Colonic mucosa (tissue), 4 donors: Measurements from ENCODE around the gene FHOD3. TPM values are rescaled to one million over a fixed set of nuclear protein-coding genes. Genes with fewer than 3 reads are reported as not detected.
A peak's percentile ranks its signal among the peaks of the same experiment; 100 is the strongest.

Experiments
- DNase-seq: peaks from one replicate; pipeline ENCODE4 v3.0.0-alpha.2; 2020
- H3K27ac ChIP-seq: fragments of 200-600 bp; one replicate; pipeline ENCODE4 v1.8.0; 2021
- H3K27me3 ChIP-seq: fragments of 200-600 bp; one replicate; pipeline ENCODE4 v1.8.0; 2021
- H3K36me3 ChIP-seq: fragments of 200-600 bp; one replicate; pipeline ENCODE4 v1.8.0; 2021
- H3K4me1 ChIP-seq: fragments of 200-600 bp; one replicate; pipeline ENCODE4 v1.8.0; 2021; ENCODE audit warnings: mild to moderate bottlenecking
- H3K4me3 ChIP-seq: fragments of 200-600 bp; one replicate; pipeline ENCODE4 v1.8.0; 2021
- H3K9ac ChIP-seq, 2 donors: one replicate each; pipeline ENCODE4 v1.7.0; 2013; ENCODE audit warnings: control low read depth in 2 of 2, low read depth in 2 of 2, low read length in 2 of 2
- H3K9me3 ChIP-seq: fragments of 200-600 bp; one replicate; pipeline ENCODE4 v1.8.0; 2021
- CTCF ChIP-seq: fragments of 200-600 bp; IDR thresholded peaks from one replicate; pipeline ENCODE4 v1.8.0; 2022; ENCODE audit warnings: antibody characterized with exemption, mild to moderate bottlenecking
- intact Hi-C: fragments of 100-400 bp; cut with DNase I; formaldehyde crosslinking; loops from one replicate; pipeline ENCODE4 v1.14.1; 2022
- total RNA-seq, 2 donors: library from RNA; stranded (reverse); fragmentation: NEBNext Ultra II Directional in 1 of 2; extraction: Animal tissue kit (Norgen Biotek cat#: 25700) in 1 of 2; gene quantifications; one replicate each; pipeline ENCODE4 v1.2.1, GENCODE V29; 2021
- donor health status: healthy.
- donor health status: DM: no; HTN: no; CAD: no.
- donor health status: DM: no; HTN: no; CAD: no.

The FHOD3 gene
- total RNA-seq, 2 donors from 2014 or later: 2.5 to 4.1 TPM

GRCh38 chr18:36672437-36673344, 375.2 kb downstream of the FHOD3 start:
- Histone ChIP-seq H3K27me3 (no peaks in the 10 kb centered on the region), H3K4me3 (no peak overlapping the region), H3K36me3 (no peaks in the 10 kb centered on the region), H3K27ac (no peak overlapping the region), H3K4me1 (no peaks in the 10 kb centered on the region), H3K9me3 (no peaks in the 10 kb centered on the region), H3K9ac (no peak overlapping the region)
- intact Hi-C loops: no loop called here
- DNase-seq: peak; percentile 39
- TF ChIP-seq CTCF: no peak

- Histone ChIP-seq H3K27ac (no peak overlapping the region), H3K36me3 (no peaks in the 10 kb centered on the region), H3K27me3 (no peaks in the 10 kb centered on the region), H3K9ac (no peak overlapping the region), H3K4me3 (no peak overlapping the region), H3K9me3 (no peaks in the 10 kb centered on the region), H3K4me1 (no peaks in the 10 kb centered on the region)
- DNase-seq: no peak
- no peak for TF ChIP-seq CTCF
- intact Hi-C loops: no loop called here
Measured at GRCh38 chr18:36673452-36673851, 375.9 kb downstream of the FHOD3 start.

- Histone ChIP-seq H3K27me3 (no peaks in the 10 kb centered on the region), H3K27ac (no peak overlapping the region), H3K4me1 (no peaks in the 10 kb centered on the region), H3K9ac (no peak overlapping the region), H3K36me3 (no peaks in the 10 kb centered on the region), H3K4me3 (no peak overlapping the region), H3K9me3 (no peaks in the 10 kb centered on the region)
- DNase-seq: no peak
- intact Hi-C loops: no loop called here
- no peak for TF ChIP-seq CTCF
Measured at GRCh38 chr18:36675076-36675475, 377.6 kb downstream of the FHOD3 start.

- H3K27me3 ChIP-seq: no peaks in the 10 kb centered on the region
- H3K4me3 ChIP-seq: no peak overlapping the region
- H3K9ac ChIP-seq: no peak overlapping the region
- H3K4me1 ChIP-seq: no peaks in the 10 kb centered on the region
- no peak for TF ChIP-seq CTCF
- H3K36me3 ChIP-seq: no peaks in the 10 kb centered on the region
- DNase-seq: no peak
- no peak overlapping the region for H3K27ac ChIP-seq
- H3K9me3 ChIP-seq: no peaks in the 10 kb centered on the region
- intact Hi-C loops: no loop called here
Measured at GRCh38 chr18:36675542-36675941, 378.0 kb downstream of the FHOD3 start.

GRCh38 chr18:36676629-36677028, 379.1 kb downstream of the FHOD3 start:
- Histone ChIP-seq H3K9ac (no peak overlapping the region), H3K27ac (no peak overlapping the region), H3K4me3 (no peak overlapping the region), H3K27me3 (no peaks in the 10 kb centered on the region), H3K4me1 (no peaks in the 10 kb centered on the region), H3K9me3 (no peaks in the 10 kb centered on the region), H3K36me3 (no peaks in the 10 kb centered on the region)
- no peak for DNase-seq
- TF ChIP-seq CTCF: no peak
- intact Hi-C loops: no loop called here
